HG03039 (cell line): ENCODE data around the gene SMKR1.
"Not testable (repeated sequence)": the region's sequence is repeated elsewhere in the genome, so short reads cannot be mapped to it uniquely, and the experiment has no call there.

Experiments used
- ATAC-seq: cut with Tn5 transposase; IDR thresholded peaks from one replicate; pipeline ENCODE4 v1.9.1; 2021; ENCODE audit warnings: mild to moderate bottlenecking, moderate library complexity; ENCODE audit not compliant: unreplicated experiment

Gene SMKR1

GRCh38 chr7:129481376-129481775 is 21.0 kb upstream of the SMKR1 start:
- ATAC-seq = not testable (repeated sequence)

DNA sequence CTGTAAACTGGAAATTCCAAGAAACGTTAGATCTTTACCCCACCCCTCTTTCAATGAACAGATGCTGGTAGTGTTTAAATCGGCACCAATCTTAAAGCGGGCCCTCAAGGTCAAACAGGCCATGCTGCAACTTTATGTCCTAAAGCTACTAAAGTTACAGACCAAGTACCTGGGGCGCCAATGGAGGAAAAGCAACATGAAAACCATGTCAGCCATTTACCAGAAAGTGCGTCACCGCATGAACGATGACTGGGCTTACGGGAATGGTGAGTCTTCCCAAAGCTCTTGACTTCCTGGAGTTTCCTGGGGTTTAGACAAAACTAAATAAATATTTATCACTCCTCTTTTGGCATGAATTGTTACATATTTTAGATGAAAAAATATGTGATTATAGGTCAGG is 19.6 kb upstream of the SMKR1 start:
- no peak for ATAC-seq

GRCh38 chr7:129489491-129489890 is 12.8 kb upstream of the SMKR1 start:
- ATAC-seq = no peak

GRCh38 chr7:129492391-129492790 is 9.9 kb upstream of the SMKR1 start:
- ATAC-seq = no peak

- no peak for ATAC-seq
Observed at GRCh38 chr7:129493555-129493954, 8.8 kb upstream of the SMKR1 start.

- peak; percentile 72 for ATAC-seq
Observed at GRCh38 chr7:129494041-129494440, 8.3 kb upstream of the SMKR1 start.

- ATAC-seq = no peak
Observed at GRCh38 chr7:129495987-129496386, 6.3 kb upstream of the SMKR1 start.

GRCh38 chr7:129496653-129497052 is 5.7 kb upstream of the SMKR1 start:
- no peak for ATAC-seq

DNA sequence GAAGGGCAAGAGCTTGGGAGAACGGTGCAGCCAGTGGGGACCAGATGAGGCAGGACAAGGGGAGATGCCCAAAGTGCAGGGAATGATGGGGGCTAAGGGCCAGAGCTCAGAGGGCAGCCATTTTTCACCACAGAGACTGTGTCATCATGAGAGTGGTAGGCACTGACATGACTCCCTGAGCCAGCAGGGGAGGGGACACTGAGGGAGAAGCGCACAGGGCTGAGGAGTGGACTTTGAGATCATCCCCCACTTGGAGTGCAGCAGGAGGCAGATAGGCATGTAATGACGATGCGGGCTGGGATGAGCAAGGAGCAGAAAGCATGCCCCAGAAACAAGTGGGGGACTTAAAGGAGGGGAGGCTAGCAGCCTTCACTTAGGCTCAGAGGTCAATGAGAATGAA is 5.2 kb upstream of the SMKR1 start:
- no peak for ATAC-seq

- no peak for ATAC-seq
Observed at GRCh38 chr7:129498021-129498420, 4.3 kb upstream of the SMKR1 start.

DNA sequence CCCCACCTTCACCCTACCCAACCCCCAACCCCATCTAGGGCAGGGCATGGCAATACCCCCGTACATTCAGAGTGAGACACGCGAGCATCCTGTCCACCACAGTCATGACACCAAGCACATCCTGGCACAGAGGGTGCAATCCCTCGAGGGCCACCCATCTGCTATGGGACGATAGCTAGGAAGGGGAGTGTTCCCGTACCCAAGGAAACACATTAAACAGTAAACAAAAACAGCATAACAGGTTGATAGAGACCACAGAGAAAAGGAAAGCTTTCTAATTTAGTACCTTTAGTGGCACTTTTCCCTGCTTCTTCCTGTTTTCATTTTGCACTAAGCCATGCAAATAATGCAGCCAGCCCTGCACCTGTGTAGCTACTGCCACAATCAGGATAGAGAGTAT is 2.3 kb upstream of the SMKR1 start:
- no peak for ATAC-seq

GRCh38 chr7:129502708-129503685 is 666 bp downstream of the SMKR1 start:
- peak; percentile 12 for ATAC-seq

- no peak for ATAC-seq
Observed at GRCh38 chr7:129503725-129504124, 1.4 kb downstream of the SMKR1 start.

DNA sequence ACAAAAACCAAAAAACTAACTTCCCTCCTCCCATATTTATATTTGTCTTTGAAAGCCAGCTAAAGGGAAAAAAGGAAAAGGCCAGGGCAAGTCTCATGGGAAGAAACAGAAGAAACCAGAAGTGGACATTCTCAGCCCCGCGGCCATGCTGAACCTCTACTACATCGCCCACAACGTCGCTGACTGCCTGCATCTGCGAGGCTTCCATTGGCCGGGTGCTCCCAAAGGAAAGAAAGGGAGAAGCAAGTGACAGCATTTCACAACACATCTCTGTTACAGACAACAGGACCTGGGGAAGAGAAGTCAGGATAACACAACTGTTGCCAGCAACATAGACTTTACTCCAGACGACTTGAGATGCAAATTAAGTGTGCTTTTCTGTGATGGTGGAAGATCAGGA is 9.9 kb downstream of the SMKR1 start:
- ATAC-seq = no peak

GRCh38 chr7:129513546-129513945 is 11.2 kb downstream of the SMKR1 start:
- ATAC-seq = no peak

DNA sequence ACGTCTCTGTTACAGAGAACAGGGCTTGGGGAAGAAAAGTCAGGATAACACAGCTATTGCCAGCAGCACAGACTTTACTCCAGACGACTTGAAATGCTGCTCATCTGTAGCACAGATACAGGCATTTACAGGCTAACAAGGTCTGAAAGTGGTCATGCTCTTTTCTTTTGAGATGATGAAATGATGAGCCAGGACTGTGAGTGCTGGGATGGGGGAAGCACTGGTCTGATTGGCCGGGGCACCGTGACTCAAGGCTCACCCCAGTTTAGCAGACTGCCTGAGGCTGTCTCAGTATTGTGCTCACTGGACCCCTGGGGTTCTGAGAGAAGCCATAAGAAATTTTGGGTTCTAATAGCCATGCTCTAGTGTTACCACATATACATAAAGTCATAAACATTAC is 12.4 kb downstream of the SMKR1 start:
- no peak for ATAC-seq

GRCh38 chr7:129515381-129515780 is 13.1 kb downstream of the SMKR1 start:
- ATAC-seq = no peak

- no peak for ATAC-seq
Observed at GRCh38 chr7:129517931-129518330, 15.6 kb downstream of the SMKR1 start.

- no peak for ATAC-seq
Observed at GRCh38 chr7:129519464-129519863, 17.1 kb downstream of the SMKR1 start.

DNA sequence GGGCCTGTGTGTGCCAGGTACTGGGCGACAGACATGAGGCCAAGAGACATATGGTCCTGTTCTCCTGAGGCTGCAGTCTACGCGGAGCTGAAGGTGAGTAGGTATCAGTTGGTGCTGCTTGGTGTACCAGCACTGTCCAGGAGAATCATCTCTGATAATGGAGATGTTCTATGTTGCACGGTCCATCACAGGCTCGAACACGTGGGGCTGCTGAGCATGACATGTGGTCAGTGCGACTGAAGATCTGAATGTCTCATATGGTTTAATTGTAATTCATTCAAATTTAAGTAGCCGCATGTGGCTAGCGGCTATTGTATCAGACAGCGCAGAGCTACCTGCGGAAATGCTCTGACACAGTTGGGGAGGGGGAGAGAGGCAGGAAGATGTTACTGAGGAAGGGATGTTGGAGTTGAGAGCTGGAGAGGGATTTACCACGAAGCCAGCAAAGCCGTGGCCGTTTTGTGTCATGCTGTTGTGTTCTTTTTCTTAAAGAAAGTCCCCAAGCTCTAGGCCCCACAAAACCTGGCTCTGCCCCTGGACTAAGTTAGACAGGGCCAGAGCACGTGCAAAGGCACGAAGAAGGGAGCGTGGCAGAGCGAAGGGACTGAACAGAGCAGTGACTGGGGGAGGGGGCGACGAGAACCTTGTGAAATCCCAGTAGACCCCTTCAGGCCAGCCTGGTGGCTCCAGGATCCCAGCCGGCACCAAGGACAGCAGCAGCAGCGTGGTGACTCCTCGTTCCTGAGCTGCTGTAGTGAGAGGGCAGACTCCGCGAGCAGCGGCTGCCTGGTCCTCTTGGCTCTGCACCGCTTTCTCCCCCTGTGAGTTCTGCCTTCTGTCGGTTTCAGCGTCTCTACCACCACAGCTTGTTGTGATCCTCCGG is 20.0 kb downstream of the SMKR1 start:
- no peak for ATAC-seq

GRCh38 chr7:129522971-129523340 is 20.6 kb downstream of the SMKR1 start:
- ATAC-seq = no peak

- no peak for ATAC-seq
Observed at GRCh38 chr7:129523924-129524323, 21.6 kb downstream of the SMKR1 start.
